Vagina (tissue), 2 donors: Measurements from ENCODE around the gene SNRPA1. TPM values are rescaled to one million over a fixed set of nuclear protein-coding genes. Genes with fewer than 3 reads are reported as not detected.

Source experiments
- DNase-seq, 2 donors: peaks; one replicate each; pipeline ENCODE4 v3.0.0-alpha.2; 2017; ENCODE audit errors: extremely low spot score in 2 of 2
- H3K27ac ChIP-seq: fragments of 200-600 bp; sonication (generic); one replicate; pipeline ENCODE4 v1.5.1; 2019
- H3K27me3 ChIP-seq: fragments of 200-600 bp; sonication (generic); one replicate; pipeline ENCODE4 v1.5.1; 2019
- H3K36me3 ChIP-seq, 2 donors: fragments of 200-600 bp; sonication (generic); one replicate each; pipeline ENCODE4 v1.5.1; 2017 to 2019
- H3K4me1 ChIP-seq: fragments of 200-600 bp; sonication (generic); one replicate; pipeline ENCODE4 v1.5.1; 2019
- H3K4me3 ChIP-seq, 2 donors: fragments of 200-600 bp; sonication (generic); 1 replicate in 1 of 2; 2 replicates in 1 of 2; pipeline ENCODE4 v1.5.1; 2016 to 2019
- H3K9me3 ChIP-seq: fragments of 200-600 bp; sonication (generic); one replicate; pipeline ENCODE4 v1.5.1; 2019
- POLR2A ChIP-seq, 2 donors: fragments of 450-650 bp; IDR thresholded peaks; one replicate each; pipeline ENCODE4 v1.6.1; 2017; ENCODE audit warnings: antibody characterized with exemption in 2 of 2, mild to moderate bottlenecking in 2 of 2, moderate library complexity in 2 of 2
- POLR2AphosphoS5 ChIP-seq, 2 donors: sonication (generic); formaldehyde crosslinking; IDR thresholded peaks; one replicate each; pipeline ENCODE4 v1.9.0; 2017; ENCODE audit warnings: antibody characterized with exemption in 2 of 2, mild to moderate bottlenecking in 2 of 2, low read depth in 1 of 2; ENCODE audit not compliant: insufficient read depth in 1 of 2
- intact Hi-C: fragments of 100-400 bp; cut with DNase I; formaldehyde crosslinking; loops from one replicate; pipeline ENCODE4 v1.15.1; 2023
- total RNA-seq: library from RNA; depleted of rRNA; stranded (reverse); fragments of >200 nt; gene quantifications from one replicate; pipeline ENCODE4 v1.2.3, GENCODE V29; 2016
- TF ChIP-seq, protein P1 (sequence below), 3 experiments: fragments of 450-650 bp in 2 of 3; fragments of 200-600 bp in 1 of 3; sonication (generic) in 1 of 3; IDR thresholded peaks; one replicate each; pipeline ENCODE4 v1.5.1; 2017 to 2019; ENCODE audit warnings: antibody characterized with exemption in 3 of 3, mild to moderate bottlenecking in 2 of 3, moderate library complexity in 2 of 3

The SNRPA1 gene
- total RNA-seq, 1 donor from 2014 or later, result 30.7 TPM

DNA sequence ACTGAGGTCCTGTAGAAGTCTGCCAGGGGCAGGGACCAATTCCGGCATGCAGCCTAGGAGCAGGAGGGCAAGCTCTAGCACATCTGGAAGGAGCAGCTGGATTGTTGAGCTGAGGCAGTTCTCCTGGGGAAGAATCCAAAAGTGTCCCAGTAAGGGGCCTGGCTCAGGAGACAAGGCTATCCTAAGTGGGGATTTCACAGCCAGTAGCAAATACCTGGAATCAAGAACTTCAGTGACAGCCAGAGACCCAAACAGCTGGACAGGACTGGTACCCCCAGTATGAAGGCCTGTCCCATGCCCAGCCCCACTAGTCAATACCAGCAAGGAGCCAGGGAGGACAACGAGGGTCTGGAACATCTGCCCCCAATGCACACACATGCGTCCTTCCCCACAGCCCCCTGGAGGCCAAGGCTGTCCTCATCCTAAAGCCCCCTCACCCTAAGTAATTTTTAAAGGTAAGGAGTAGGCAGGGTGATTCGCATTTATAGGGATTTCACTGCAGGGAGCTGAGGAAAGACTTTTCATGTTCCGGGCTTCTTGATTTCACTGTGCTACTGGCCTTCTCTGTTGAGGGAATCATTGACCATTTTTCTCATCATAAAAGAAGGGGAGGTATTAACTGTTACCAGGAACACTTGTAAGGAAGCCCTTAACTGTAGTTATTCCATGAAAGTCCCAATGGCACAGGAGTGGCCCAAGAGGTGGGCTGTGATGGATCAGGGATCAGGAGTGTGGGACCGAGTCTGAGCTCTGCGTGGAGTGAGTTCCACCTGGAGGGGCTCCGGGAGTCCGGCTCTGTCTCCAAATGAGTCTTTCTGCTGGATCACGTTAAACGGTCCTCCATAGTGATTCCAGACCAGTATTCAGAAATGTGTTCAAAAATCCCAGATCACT lies 40.6 kb downstream of the SNRPA1 start:
- H3K9me3 ChIP-seq, result no peaks in the 10 kb centered on the region
- no peak overlapping the region for H3K27ac ChIP-seq
- no peaks in the 10 kb centered on the region for H3K36me3 ChIP-seq
- DNase-seq, result no peak
- H3K27me3 ChIP-seq, result no peaks in the 10 kb centered on the region
- H3K4me3 ChIP-seq, result no peak overlapping the region
- intact Hi-C loops, result loop anchor here (10.0 kb wide), 1 partner anchor 340 kb away; the partner anchor contains the start of gene LRRK1
- H3K4me1 ChIP-seq, result peaks cover 24% of the 10 kb centered on the region
- TF ChIP-seq POLR2A (IDR thresholded peaks at IDR 0.05), result no peak
- TF ChIP-seq, protein P1, sequence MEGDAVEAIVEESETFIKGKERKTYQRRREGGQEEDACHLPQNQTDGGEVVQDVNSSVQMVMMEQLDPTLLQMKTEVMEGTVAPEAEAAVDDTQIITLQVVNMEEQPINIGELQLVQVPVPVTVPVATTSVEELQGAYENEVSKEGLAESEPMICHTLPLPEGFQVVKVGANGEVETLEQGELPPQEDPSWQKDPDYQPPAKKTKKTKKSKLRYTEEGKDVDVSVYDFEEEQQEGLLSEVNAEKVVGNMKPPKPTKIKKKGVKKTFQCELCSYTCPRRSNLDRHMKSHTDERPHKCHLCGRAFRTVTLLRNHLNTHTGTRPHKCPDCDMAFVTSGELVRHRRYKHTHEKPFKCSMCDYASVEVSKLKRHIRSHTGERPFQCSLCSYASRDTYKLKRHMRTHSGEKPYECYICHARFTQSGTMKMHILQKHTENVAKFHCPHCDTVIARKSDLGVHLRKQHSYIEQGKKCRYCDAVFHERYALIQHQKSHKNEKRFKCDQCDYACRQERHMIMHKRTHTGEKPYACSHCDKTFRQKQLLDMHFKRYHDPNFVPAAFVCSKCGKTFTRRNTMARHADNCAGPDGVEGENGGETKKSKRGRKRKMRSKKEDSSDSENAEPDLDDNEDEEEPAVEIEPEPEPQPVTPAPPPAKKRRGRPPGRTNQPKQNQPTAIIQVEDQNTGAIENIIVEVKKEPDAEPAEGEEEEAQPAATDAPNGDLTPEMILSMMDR (IDR thresholded peaks at IDR 0.05), result no peak
- TF ChIP-seq POLR2AphosphoS5 (IDR thresholded peaks at IDR 0.05; ENCODE audit: insufficient read depth in 1 of 2, low read depth in 1 of 2), result no peak

DNA sequence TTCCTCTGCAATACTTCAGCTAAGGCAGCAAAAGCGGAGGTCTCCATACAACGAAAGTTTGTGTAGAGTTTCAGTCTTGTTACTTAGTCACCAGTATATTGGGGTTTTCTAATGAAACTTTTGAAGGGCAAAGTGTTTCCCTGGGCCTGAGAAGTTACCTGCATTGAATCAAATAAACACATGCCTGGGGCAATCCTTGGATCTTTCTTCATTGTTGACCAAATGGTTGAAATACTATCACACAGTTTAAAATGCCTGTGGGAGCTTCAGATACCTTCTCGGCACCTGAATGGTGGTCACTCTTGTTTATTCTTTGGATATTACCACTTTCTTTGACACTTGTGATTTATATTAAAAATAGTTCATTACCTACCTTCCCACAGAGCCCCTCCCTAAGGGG lies 42.2 kb downstream of the SNRPA1 start:
- no peaks in the 10 kb centered on the region for H3K9me3 ChIP-seq
- H3K4me1 ChIP-seq, result peaks cover 40% of the 10 kb centered on the region
- H3K4me3 ChIP-seq, result peak overlapping the region; percentile 73 to 88
- H3K27ac ChIP-seq, result peak overlapping the region; percentile 92
- no peaks in the 10 kb centered on the region for H3K27me3 ChIP-seq
- intact Hi-C loops, result loop anchor here (10.0 kb wide), 1 partner anchor 338 kb away; the partner anchor contains the start of gene LRRK1
- TF ChIP-seq, protein P1 (IDR thresholded peaks at IDR 0.05), result no peak
- TF ChIP-seq POLR2AphosphoS5 (IDR thresholded peaks at IDR 0.05; ENCODE audit: insufficient read depth in 1 of 2, low read depth in 1 of 2) (no peak), POLR2A (IDR thresholded peaks at IDR 0.05) (no peak)
- DNase-seq, result no peak
- no peaks in the 10 kb centered on the region for H3K36me3 ChIP-seq

DNA sequence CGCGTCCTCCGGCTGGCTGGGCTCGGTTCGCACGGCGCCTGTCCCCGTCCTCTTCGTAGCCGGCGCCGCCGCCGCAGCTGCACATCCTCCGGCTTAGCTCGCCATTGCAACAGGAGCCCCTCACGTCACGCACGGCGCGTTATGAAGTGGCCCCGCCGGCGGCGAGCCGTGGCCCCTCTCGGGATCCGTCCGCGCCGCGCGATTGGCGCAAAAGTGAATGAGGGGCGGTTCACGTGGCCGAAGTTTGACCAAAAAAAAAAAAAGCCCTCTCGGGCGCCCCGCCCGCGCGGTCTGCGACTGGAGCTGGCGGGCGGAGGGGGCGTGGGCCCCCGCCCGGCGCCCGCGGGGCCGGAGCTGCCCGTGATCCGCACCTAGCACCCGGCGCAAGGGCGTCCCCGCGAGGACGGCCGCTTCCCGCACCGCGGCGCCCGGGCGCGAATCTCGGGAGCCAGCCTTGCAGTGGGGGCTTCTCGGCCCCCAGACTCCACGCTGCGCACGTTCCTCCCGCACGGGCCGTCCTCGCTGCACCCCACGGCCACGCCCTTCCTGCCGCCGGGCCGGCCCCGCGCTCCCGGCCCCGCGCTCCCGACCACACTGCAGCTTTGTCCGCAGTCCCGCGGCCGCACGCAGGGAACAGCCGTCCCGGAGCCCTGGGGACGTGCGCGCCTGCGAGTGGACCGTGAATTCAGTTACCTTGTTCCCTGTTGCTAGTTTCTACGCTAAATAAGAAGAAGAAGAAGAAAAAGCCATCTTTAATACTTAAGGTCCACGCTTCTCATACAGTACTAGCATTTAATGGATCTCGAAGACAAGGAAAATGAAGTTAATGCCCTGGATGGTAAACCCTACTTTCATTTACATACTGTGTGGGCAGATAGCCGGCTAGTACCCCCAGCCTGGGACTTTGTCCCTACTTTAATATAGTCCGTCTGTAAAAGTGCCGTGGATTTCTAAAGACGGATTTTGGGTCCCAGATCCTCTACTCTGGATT lies 42.9 kb downstream of the SNRPA1 start, which contains the start of gene CHSY1:
CHSY1 (minus strand) TSS at position 219 of the 991 bp plus-strand sequence. CDS start 592 bp downstream, outside the sequence.
- H3K36me3 ChIP-seq, result no peaks in the 10 kb centered on the region
- H3K4me1 ChIP-seq, result peaks cover 47% of the 10 kb centered on the region
- H3K9me3 ChIP-seq, result no peaks in the 10 kb centered on the region
- intact Hi-C loops, result loop anchor here (2.0 to 10.0 kb wide), 2 partner anchors 163 to 337 kb away; partner anchors contain the start of gene LRRK1
- H3K27ac ChIP-seq, result peak within 1 kb of the TSS; percentile 92
- H3K27me3 ChIP-seq, result no peaks in the 10 kb centered on the region
- H3K4me3 ChIP-seq, result peak within 1 kb of the TSS; percentile 73 to 95
- TF ChIP-seq, protein P1 (IDR thresholded peaks at IDR 0.05), result peak in 2 of 3 experiments; percentile 2 to 22
- TF ChIP-seq POLR2AphosphoS5 (IDR thresholded peaks at IDR 0.05; ENCODE audit: insufficient read depth in 1 of 2, low read depth in 1 of 2), result peak; percentile 80 to 94
- peak in 1 of 2 donors; percentile 92 for TF ChIP-seq POLR2A (IDR thresholded peaks at IDR 0.05)
- no peak for DNase-seq

DNA sequence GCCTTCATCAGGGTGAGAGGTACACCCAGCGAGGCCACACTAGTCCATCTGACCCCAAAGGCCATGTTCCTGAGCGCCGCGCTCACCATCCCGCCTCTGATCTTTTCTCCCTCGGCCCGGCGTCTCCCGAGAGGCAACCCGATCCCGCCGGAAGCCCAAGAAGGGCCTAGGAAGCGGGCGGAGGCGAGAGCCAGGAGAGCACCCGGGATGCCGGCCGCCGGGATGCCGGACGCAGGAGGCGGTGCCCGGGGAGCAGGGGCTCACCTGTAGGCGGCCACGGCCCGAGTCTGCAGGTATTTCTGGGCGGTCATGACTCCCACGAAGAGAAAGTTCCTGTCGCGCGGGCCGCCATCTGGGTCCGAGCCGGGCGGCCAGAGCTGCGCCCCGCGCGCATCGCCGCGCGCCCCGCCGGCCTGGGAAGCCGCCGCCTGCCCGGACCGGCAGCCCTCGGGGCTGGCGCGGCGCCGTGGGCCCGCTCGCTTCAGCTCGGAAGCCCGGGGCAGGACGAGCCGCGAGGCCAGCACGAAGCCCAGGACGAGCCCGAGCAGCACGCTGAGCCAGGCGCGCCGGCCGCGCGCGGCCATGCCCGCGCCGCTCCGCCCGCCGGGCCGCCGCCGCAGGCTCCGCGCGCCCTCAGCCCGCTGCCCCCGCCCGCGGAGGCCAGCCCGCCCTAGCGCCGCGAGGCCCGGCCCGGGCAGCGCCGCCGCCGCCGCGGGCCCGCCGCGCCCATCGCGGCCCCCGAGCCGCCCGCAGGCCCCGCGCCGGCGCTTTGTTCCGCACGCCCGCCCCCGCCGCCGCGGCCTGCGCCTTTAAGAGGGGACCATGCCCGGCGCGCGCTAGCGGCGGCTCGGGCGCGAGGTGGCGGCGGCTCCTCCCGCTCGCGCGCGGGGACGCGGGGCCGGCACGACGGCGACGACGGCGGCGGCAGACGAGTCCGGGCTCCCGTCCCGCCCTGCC lies 43.9 kb downstream of the SNRPA1 start:
- H3K27me3 ChIP-seq, result no peaks in the 10 kb centered on the region
- no peaks in the 10 kb centered on the region for H3K9me3 ChIP-seq
- no peak for DNase-seq
- H3K36me3 ChIP-seq, result no peaks in the 10 kb centered on the region
- intact Hi-C loops, result loop anchor here (2.0 to 10.0 kb wide), 2 partner anchors 162 to 336 kb away; partner anchors contain the start of gene LRRK1
- H3K4me3 ChIP-seq, result peak overlapping the region; percentile 73 to 95
- H3K4me1 ChIP-seq, result peaks cover 57% of the 10 kb centered on the region
- TF ChIP-seq POLR2AphosphoS5 (IDR thresholded peaks at IDR 0.05; ENCODE audit: insufficient read depth in 1 of 2, low read depth in 1 of 2) (peak in 1 of 2 donors; percentile 46), POLR2A (IDR thresholded peaks at IDR 0.05) (no peak)
- peak overlapping the region; percentile 92 for H3K27ac ChIP-seq
